T-helper 2 cell treated with Interferon-gamma antibody and Interleukin-4, amounts not matched to agents 5 μg/mL and 100 μg/mL, for 36 hours (primary cell): Measurements from ENCODE around the gene DNAH5.
"Not testable (repeated sequence)": the region's sequence is repeated elsewhere in the genome, so short reads cannot be mapped to it uniquely, and the experiment has no call there.

Experiments used
- DNase-seq: peaks from one replicate; pipeline ENCODE4 v3.0.0; 2021; ENCODE audit warnings: low spot score
- H3K27ac Mint-ChIP-seq: one replicate; pipeline ENCODE4 v1.8.0; 2021; ENCODE audit warnings: mild to moderate bottlenecking, mixed read lengths
- H3K27me3 Mint-ChIP-seq: one replicate; pipeline ENCODE4 v1.8.0; 2021; ENCODE audit warnings: low read depth, mixed read lengths
- H3K36me3 Mint-ChIP-seq: one replicate; pipeline ENCODE4 v1.8.0; 2021; ENCODE audit warnings: low read depth, mixed read lengths
- H3K4me1 Mint-ChIP-seq: one replicate; pipeline ENCODE4 v1.8.0; 2021; ENCODE audit warnings: low read depth, mixed read lengths
- H3K4me3 Mint-ChIP-seq: one replicate; pipeline ENCODE4 v1.8.0; 2022; ENCODE audit warnings: mild to moderate bottlenecking, moderate library complexity, mixed read lengths
- H3K9me3 Mint-ChIP-seq: one replicate; pipeline ENCODE4 v1.8.0; 2021; ENCODE audit warnings: mixed read lengths

The DNAH5 gene

GRCh38 chr5:13944560-13945199 is at the start of gene DNAH5:
DNAH5 (minus strand) TSS chr5:13944688; CDS start chr5:13944438, 250 bp downstream.
- Mint-ChIP-seq H3K27ac (no peak within 1 kb of the TSS), H3K36me3 (no peaks in the 10 kb centered on the region), H3K9me3 (no peaks in the 10 kb centered on the region), H3K4me1 (no peaks in the 10 kb centered on the region), H3K27me3 (no peaks in the 10 kb centered on the region), H3K4me3 (no peak within 1 kb of the TSS)
- no peak for DNase-seq

- Mint-ChIP-seq H3K4me1 (no peaks in the 10 kb centered on the region), H3K9me3 (peaks cover 6% of the 10 kb centered on the region), H3K27me3 (peaks cover 4% of the 10 kb centered on the region), H3K36me3 (no peaks in the 10 kb centered on the region), H3K27ac (no peak overlapping the region), H3K4me3 (no peak overlapping the region)
- DNase-seq = no peak
Measured at GRCh38 chr5:13993926-13994325, 49.4 kb upstream of the DNAH5 start.

GRCh38 chr5:13992795-13993194 is 48.3 kb upstream of the DNAH5 start:
- Mint-ChIP-seq H3K27me3 (peaks cover 4% of the 10 kb centered on the region), H3K27ac (no peak overlapping the region), H3K4me1 (no peaks in the 10 kb centered on the region), H3K9me3 (peaks cover 6% of the 10 kb centered on the region), H3K4me3 (no peak overlapping the region), H3K36me3 (no peaks in the 10 kb centered on the region)
- no peak for DNase-seq

- H3K9me3 Mint-ChIP-seq = no peaks in the 10 kb centered on the region
- no peaks in the 10 kb centered on the region for H3K36me3 Mint-ChIP-seq
- no peak overlapping the region for H3K4me3 Mint-ChIP-seq
- DNase-seq = no peak
- H3K27me3 Mint-ChIP-seq = peaks cover 4% of the 10 kb centered on the region
- no peak overlapping the region for H3K27ac Mint-ChIP-seq
- H3K4me1 Mint-ChIP-seq = no peaks in the 10 kb centered on the region
Measured at GRCh38 chr5:13991365-13991764, 46.9 kb upstream of the DNAH5 start.

GRCh38 chr5:13990896-13991295 is 46.4 kb upstream of the DNAH5 start:
- Mint-ChIP-seq H3K36me3 (no peaks in the 10 kb centered on the region), H3K4me3 (no peak overlapping the region), H3K27me3 (peaks cover 4% of the 10 kb centered on the region), H3K27ac (no peak overlapping the region), H3K4me1 (no peaks in the 10 kb centered on the region), H3K9me3 (no peaks in the 10 kb centered on the region)
- no peak for DNase-seq

- no peaks in the 10 kb centered on the region for H3K36me3 Mint-ChIP-seq
- no peaks in the 10 kb centered on the region for H3K9me3 Mint-ChIP-seq
- no peak for DNase-seq
- no peak overlapping the region for H3K27ac Mint-ChIP-seq
- no peak overlapping the region for H3K4me3 Mint-ChIP-seq
- H3K27me3 Mint-ChIP-seq = peaks cover 4% of the 10 kb centered on the region
- no peaks in the 10 kb centered on the region for H3K4me1 Mint-ChIP-seq
Measured at GRCh38 chr5:13989832-13990231, 45.3 kb upstream of the DNAH5 start.

GRCh38 chr5:13987843-13988464 is 43.5 kb upstream of the DNAH5 start:
- H3K27ac Mint-ChIP-seq = no peak overlapping the region
- no peak overlapping the region for H3K4me3 Mint-ChIP-seq
- DNase-seq = no peak
- H3K36me3 Mint-ChIP-seq = no peaks in the 10 kb centered on the region
- H3K27me3 Mint-ChIP-seq = peaks cover 4% of the 10 kb centered on the region
- H3K9me3 Mint-ChIP-seq = no peaks in the 10 kb centered on the region
- H3K4me1 Mint-ChIP-seq = no peaks in the 10 kb centered on the region

- Mint-ChIP-seq H3K27me3 (no peaks in the 10 kb centered on the region), H3K4me1 (no peaks in the 10 kb centered on the region), H3K27ac (no peak overlapping the region), H3K4me3 (no peak overlapping the region), H3K36me3 (no peaks in the 10 kb centered on the region), H3K9me3 (no peaks in the 10 kb centered on the region)
- no peak for DNase-seq
Measured at GRCh38 chr5:13985731-13986418, 41.4 kb upstream of the DNAH5 start.

- H3K4me1 Mint-ChIP-seq, H3K4me3 Mint-ChIP-seq, H3K9me3 Mint-ChIP-seq, H3K27me3 Mint-ChIP-seq, DNase-seq, H3K27ac Mint-ChIP-seq, H3K36me3 Mint-ChIP-seq: not testable (repeated sequence)
Measured at GRCh38 chr5:13984888-13985287, 40.4 kb upstream of the DNAH5 start.

GRCh38 chr5:13976867-13977830 is 32.7 kb upstream of the DNAH5 start:
- no peaks in the 10 kb centered on the region for H3K9me3 Mint-ChIP-seq
- H3K36me3 Mint-ChIP-seq = no peaks in the 10 kb centered on the region
- H3K27ac Mint-ChIP-seq = no peak overlapping the region
- no peak for DNase-seq
- no peaks in the 10 kb centered on the region for H3K4me1 Mint-ChIP-seq
- H3K4me3 Mint-ChIP-seq = no peak overlapping the region
- H3K27me3 Mint-ChIP-seq = no peaks in the 10 kb centered on the region

GRCh38 chr5:13976223-13976622 is 31.7 kb upstream of the DNAH5 start:
- Mint-ChIP-seq H3K4me1 (no peaks in the 10 kb centered on the region), H3K27me3 (no peaks in the 10 kb centered on the region), H3K36me3 (no peaks in the 10 kb centered on the region), H3K9me3 (no peaks in the 10 kb centered on the region), H3K4me3 (no peak overlapping the region), H3K27ac (no peak overlapping the region)
- DNase-seq = no peak

GRCh38 chr5:13975246-13975645 is 30.8 kb upstream of the DNAH5 start:
- Mint-ChIP-seq H3K27ac (no peak overlapping the region), H3K4me3 (no peak overlapping the region), H3K9me3 (no peaks in the 10 kb centered on the region), H3K36me3 (no peaks in the 10 kb centered on the region), H3K27me3 (no peaks in the 10 kb centered on the region), H3K4me1 (no peaks in the 10 kb centered on the region)
- no peak for DNase-seq

- Mint-ChIP-seq H3K4me1 (no peaks in the 10 kb centered on the region), H3K27ac (no peak overlapping the region), H3K36me3 (no peaks in the 10 kb centered on the region), H3K27me3 (no peaks in the 10 kb centered on the region), H3K4me3 (no peak overlapping the region), H3K9me3 (no peaks in the 10 kb centered on the region)
- no peak for DNase-seq
Measured at GRCh38 chr5:13973724-13974123, 29.2 kb upstream of the DNAH5 start.

GRCh38 chr5:13972029-13972428 is 27.5 kb upstream of the DNAH5 start:
- Mint-ChIP-seq H3K27me3 (no peaks in the 10 kb centered on the region), H3K27ac (no peak overlapping the region), H3K4me1 (no peaks in the 10 kb centered on the region), H3K4me3 (no peak overlapping the region), H3K36me3 (no peaks in the 10 kb centered on the region), H3K9me3 (no peaks in the 10 kb centered on the region)
- no peak for DNase-seq
